T-helper 2 cell treated with Interferon-gamma antibody and Interleukin-4, amounts not matched to agents 100 ng/mL and 5 ng/mL, for 36 hours (primary cell): ENCODE measurements around the gene CCSER1. TPM values are rescaled to one million over a fixed set of nuclear protein-coding genes. Genes with fewer than 3 reads are reported as not detected.
"Not testable (repeated sequence)": the region's sequence is repeated elsewhere in the genome, so short reads cannot be mapped to it uniquely, and the experiment has no call there.

Source experiments
- intact Hi-C: fragments of 100-400 bp; cut with micrococcal nuclease; formaldehyde crosslinking; loops from one replicate; pipeline ENCODE4 v1.15.1; 2023
- total RNA-seq: library from RNA; stranded (reverse); gene quantifications from 2 replicates; pipeline ENCODE4 v1.2.3, GENCODE V29; 2022

The CCSER1 gene
- total RNA-seq, 1 donor from 2014 or later, result not detected

DNA sequence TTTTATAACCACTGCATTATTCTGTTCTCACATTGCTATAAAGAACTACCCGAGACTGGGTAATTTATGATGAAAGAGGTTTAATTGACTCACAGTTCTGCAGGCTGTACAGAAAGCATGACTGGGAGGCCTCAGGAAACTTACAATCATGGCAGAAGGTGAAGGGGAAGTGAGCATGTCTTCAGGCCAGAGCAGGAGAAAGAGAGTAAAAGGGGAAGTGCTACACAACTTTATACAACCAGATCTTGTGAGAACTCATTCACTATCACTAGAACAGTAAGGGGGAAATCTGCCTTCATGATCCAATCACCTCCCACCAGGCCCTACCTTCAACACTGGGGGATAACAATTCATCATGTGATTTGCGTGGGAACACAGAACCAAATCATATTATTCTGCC lies 1199.0 kb downstream of the CCSER1 start:
- intact Hi-C loops, result not testable (repeated sequence)

DNA sequence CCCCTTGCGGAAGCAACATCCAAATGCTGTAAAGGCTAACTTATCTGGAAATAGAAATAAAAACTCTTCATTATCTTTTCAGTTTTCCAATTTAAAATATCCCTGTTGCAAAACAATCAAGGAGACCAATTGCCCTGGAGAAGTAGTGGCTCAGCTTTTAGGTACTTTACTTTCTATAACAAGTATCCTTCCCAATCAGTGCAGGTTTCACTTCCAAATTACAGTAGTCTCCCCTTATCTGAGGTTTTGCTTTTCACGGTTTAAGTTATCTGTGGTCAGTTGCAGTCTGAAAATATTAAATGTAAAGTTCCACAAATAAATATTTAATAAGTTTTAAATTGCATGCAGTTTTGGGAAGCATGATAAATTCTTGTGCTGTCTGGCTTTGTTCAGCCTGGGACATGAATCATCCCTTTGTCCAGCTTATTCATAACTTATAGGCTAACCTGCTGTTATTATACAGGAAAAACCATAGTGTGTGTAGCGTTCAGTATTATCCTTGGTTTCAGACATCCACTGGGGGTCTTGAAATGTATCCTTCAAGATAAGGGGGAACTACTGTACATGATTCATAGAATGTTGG lies 1203.5 kb downstream of the CCSER1 start:
- intact Hi-C loops, result no loop called here

DNA sequence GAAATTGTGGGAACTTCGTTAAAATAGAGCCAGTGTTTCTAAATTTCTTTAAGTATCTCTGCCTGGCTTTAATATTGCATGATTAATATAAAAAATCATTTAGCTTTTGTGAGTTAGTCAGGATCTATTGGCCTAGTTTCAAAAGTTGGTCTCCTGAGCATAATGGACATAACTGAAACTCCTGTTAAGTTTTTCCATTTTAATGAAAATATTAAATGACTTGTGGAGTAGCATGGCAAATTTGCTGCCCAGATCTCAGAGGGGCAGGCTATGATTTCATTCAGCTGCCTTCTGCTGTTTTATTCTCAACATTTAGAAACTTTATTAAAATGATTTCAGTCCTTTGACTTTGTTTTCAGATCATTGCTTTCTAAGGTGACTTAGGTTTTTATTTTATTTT lies 1213.6 kb downstream of the CCSER1 start:
- intact Hi-C loops, result no loop called here

DNA sequence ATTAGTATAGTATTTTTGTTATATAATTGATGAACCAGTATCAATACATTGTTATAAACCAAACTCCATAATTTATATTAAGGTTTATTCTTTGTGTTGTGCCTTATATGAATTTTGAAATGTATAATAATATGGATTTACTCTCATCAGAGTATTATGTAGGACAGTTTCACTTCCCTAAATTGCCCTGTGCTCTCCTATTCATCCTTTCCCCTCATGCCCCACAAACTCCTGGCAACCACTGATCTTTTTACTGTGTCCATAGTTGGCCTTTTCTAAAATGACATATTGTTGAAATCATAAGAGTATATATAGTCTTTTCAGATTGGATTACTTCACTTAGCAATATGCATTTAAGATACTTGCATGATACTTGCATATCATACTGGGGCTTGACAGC lies 1218.4 kb downstream of the CCSER1 start:
- intact Hi-C loops, result no loop called here

DNA sequence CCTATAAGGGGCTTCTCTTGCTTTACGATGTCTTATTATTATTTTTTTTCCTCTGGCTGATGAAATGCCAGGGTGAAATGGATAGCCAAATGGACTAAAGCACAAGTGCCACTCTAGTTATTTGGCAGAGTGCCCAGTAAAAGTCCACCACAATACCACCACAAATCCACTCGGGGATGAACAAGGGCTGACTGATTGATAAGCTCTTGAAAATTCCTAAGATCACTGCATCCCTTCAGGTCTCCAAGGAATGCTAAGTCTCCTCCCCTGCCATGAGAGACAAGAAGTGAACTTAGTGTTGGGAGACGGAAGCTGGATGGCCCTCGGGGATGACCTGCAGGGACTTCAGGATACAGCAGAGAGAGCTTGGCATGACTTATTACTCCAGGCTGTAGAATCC lies 1229.3 kb downstream of the CCSER1 start:
- intact Hi-C loops, result not testable (repeated sequence)

DNA sequence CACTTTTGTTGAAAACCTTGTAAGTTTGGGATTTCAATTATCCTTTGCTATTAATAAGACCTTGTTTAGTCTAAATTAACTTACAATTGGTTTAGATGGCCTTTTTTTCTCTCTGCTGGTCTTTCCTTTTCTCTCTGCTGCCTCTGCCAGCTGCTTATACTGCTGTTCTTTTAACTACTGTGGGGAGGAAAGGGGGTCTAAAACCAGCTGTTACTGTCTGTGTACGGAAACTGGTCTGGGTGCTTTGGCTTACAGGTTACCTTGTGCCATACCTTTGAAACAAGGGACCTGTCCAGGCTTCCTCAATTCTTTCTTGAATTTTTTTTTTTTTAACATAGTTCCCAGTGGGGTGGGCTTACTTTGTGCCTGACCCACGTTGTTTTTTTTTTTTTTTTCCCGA lies 1230.8 kb downstream of the CCSER1 start:
- intact Hi-C loops, result not testable (repeated sequence)

DNA sequence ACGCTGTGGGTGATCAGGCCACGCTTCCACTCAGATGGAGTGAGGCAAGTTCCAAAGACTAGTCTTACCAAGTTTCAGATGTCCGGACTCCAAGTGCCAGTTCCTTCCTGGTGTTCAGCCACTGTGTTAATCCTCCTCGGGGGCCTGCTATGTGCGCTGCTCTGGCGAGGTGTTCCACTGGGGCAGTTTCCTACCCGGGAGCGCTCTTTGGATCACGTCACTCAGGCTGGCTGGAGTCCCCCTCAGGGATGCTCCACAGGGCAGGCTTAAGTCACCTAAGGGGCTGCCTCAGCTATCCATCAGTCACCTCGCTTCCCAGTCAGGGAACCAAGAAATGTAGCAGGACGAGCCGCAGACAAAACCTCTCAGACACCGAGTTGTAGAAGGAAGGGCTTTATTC lies 1231.4 kb downstream of the CCSER1 start:
- intact Hi-C loops, result not testable (repeated sequence)

DNA sequence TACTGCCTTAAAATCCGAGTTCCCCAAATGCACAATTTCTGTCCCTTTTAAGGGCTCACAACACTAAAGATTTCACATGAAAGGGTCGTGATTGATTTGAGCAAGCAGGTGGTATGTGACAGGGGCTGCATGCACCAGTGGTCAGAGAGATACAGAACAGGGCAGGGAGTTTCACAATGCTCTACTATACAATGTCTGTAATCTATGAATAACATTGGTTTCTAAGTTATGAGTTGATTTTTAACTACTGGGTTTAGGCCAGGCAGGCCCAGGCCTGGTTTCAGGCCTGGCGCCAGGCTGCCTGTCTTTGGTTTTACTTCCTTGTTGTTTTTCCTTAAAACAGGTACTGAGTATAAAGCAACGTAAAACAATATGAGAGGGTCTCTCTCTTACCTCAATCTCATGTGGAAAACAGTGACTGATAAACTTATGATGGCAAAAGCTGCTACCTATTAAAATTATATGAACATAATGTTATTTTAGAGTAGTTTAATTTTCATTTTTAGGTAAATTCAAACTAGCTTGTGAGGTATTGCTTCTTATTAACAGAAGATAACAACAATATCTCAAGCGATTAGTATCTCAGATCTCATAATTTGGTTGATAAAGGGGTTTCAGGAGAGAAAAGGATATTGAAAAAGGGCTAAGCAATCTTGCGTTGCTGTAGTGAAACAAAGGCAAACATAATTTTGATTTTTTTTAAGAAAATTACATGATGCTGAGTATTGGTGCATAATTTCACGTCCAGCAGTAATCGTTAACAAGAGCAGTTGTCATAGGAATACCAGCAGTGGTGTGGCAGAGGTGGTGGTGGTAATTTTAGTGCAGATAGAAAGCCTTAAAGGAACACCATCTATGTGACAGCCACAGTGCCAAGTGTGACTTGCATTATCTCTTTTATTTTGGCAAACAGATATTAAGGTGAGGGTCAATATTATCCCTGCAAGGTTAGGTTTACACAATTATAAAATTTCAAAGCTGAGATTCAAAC lies 1232.1 kb downstream of the CCSER1 start:
- intact Hi-C loops, result no loop called here

DNA sequence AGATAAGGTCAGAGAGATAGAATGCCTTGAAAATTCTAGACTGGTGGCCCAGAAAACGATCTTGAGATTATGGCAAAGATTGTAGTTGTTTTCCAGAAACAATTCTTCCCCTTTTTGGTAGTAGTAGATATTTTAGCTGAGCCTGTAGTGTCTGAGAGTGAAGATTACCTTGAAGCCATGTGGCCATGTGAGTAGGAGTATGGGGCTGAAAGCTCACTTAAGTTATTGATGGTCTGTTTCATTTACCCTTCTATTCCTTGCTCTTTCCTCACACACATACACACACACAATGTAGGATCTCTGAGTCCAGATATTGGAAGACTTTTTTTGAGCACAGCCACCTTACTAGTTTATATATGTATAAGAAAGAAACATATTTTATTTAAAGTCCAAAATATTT lies 1234.9 kb downstream of the CCSER1 start:
- intact Hi-C loops, result no loop called here

DNA sequence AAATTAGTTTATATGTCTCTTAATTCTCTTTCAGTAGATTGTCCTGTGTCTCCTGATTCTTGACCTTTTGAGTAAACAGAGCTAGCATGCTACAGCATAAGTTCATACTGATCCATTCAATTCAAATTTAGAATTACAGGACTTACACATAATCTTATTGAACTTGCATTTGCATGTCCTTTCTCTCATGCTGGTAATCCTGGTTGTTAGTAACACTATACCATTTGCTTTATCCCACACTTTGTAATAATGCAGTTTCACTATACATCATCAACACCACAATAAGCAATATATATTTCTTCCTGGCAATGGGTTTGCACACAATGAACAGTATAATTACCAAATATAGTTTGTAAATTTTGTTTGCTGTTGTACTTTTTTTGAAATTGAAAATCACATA lies 1239.4 kb downstream of the CCSER1 start:
- intact Hi-C loops, result no loop called here

DNA sequence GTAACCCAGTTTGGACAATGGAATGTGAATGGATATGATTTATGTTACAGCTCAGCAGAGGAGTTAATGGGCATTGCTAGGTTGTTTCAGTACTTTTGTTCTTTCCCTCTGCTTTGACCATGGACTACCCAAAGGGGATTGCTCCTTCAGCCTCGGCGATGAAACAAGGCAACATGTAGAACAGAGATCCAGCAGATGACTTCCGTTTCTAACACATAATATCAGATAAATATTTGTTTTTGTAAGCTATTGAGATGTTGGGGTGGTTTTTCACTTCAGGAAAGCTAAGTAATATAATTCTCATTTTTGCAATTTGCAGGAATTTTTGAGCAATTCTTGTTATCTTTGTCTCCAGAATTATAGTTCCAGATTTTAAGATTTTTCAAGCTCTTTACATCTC lies 1241.9 kb downstream of the CCSER1 start:
- intact Hi-C loops, result no loop called here

DNA sequence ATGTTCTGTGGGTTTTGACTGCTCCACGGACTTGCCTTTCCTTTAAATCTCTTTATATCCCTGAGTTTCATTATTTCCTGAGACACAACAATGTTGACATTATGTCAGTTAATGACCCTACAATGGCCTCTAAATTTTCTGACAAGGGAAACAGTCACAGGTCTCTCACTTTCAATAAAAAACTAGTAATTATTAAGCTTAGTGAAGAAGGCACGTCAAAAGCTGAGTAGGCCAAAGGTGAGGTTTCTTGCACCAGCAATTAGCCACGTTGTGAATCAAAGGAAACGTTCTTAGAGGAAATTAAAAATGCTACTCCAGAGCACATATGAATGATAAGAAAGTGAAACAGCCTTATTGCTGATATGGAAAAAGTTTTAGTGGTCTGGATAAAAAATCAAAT lies 1246.4 kb downstream of the CCSER1 start:
- intact Hi-C loops, result no loop called here

DNA sequence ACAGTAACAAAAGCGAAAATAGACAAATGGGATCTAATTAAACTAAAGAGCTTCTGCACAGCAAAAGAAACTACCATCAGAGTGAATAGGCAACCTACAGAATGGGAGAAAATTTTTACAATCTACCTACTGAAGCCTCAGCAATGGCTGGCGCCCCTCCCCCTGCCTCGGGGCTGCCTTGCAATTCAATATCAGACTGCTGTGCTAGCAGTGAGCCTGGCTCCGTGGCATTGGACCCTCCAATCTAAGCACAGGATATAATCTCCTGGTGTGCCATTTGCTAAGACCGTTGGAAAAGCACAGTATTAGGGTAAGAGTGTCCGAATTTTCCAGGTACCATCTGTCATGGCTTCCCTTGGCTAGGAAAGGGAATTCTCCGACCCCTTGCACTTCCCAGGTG lies 1278.2 kb downstream of the CCSER1 start:
- intact Hi-C loops, result not testable (repeated sequence)

DNA sequence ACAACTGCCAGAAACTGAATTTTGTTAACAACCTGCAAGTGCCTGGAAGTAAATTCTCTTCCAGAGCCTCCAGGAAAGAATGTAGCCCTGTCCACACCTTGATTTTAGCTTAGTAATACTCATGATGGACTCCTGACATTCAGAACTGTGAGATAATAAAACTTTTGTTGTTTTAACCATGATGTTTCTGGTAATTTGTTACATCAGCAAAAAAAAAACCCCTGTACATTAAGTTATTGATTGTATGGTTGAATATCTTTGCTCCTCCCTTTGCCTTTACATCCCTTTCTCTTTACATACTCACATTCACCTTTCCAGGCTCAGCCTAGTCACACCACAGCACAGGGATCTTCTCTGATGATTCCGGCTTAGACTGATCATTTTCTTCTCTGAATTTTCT lies 1294.8 kb downstream of the CCSER1 start:
- intact Hi-C loops, result no loop called here

DNA sequence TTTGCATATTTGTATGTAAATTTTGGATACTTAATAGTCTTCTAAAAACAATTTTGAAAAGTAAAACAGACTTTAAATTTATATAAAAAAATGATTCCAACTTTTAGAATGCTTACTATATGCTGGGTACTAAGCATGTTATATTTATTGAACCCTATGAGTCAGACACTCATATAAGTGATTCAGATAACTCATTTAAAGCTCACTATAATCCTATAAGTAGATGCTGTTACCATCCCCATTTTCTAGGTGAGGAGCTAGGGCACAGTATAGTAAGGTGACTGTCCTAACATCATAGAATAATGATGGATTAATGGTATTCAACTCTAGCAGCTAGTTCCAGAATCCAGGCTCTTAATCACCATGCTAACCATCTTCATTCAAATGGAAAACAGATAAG lies 1299.5 kb downstream of the CCSER1 start:
- intact Hi-C loops, result no loop called here

DNA sequence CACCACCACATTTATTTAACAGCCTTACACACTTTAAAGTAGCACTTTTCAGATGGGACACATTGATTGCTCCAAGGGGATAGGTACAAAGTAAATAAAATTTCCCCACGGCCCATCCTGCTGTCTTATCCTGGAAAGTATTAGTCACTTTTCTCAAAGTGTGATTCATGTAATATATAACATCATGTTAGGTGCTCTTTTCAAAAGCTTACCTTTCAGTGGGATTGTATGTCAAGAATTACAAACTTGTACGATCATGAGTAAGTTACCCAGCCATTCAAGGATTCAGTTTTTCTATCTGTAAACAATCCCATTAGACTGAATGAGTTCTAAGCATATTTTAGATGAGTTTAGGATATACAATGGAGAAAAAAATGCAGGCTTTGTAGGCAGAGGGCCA lies 1300.0 kb downstream of the CCSER1 start:
- intact Hi-C loops, result no loop called here

DNA sequence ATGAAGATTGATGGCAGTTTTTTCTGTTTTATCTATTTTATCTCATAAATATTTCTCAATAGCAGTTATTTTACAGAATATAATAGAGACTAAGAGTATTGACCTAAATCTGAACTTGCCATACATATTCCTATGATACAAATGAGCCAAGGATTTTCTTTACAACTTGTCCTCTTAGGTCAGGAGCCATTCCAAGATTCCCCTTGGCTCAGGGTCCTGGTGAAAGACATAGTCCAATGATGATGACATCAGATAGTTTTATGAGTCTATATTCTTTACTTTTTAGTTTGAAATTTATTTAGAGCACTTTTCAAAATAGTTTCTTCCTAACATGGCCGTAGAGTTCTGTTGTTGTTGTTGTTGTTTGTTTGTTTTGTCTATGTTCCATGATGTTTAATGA lies 1307.4 kb downstream of the CCSER1 start:
- intact Hi-C loops, result no loop called here

DNA sequence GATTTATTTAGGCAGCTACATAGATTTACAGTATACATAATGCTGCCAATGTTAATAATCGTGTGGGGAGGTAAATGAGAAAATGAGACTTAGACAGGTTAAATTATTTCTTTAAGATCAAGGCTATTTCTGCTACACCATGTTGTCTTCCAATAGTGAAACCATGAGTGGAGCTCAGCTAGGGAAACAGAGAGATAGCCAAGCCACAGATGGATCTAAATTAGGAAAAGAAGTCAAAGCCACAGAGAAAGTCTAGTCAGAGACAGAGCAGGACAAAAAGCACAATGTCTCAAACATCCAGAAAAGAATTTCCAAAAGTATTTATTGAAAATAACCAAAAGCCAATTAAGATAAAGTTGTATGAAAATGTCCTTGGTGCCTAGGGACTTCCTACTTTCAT lies 1309.4 kb downstream of the CCSER1 start:
- intact Hi-C loops, result no loop called here

DNA sequence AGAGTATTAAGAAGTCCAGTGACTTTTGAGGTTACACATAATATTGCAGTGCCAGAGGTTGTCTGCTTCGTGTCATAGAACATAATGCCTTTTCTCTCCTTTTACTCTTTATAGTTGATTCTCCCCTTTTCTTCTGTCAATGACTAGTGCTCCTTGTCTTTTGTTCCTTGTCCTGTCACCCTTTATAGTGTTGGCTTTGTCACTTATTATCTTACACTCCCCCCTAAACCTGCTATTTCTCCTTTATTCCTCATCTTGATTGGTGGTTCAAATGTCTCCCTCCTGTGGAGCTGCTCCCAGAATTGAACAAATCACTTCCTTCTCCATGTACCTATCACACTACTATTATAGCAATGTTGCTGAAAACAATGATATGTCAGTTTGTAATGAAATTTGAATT lies 1320.0 kb downstream of the CCSER1 start:
- intact Hi-C loops, result no loop called here

DNA sequence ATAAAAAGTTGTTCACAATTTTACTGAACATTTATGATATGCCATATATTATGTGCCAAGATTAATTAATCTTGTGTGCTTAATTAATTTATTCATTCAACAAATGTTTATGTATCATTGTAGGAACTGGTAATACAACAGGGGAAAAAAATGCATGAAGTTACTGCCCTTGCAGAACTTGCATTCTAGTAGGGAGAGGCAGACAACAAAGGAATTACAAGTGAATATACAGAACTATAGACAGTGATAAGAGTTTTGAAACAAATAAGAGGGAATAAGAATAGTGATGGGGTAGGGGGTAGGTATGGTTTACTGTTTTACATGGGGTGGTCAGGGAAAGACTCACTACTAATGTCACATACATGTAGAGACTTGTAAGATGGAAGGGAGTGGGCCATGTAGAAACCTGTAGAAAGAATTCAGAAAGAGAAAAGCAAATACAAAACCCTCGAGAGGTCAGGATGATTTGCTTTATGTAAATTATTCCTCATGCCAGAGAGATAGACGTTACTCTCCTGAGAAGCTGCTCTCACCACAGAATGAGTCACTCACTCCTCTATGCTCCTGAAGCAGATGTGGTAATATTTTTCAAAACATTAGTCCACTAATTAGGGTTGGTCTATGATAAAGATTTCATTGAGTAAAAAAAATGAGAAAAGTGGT lies 1321.6 kb downstream of the CCSER1 start:
- intact Hi-C loops, result no loop called here

DNA sequence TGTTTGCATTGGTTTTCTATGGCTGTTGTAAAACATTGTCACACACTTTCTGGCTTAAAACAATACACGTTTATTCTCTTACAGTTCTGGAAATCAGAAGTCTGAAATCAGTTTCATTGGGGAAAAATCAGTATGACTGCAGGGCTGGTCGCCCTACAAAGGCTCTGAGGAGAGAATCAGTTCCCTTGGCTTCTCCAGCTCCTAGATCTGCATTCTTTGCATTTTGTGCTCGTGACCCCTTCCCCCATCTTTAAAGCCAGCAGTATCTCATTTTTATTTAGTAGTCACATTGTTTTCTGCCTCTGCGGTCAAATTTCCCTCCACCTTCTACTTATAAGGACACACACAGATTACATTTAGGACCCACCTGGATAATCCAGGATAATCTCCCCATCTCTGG lies 1326.9 kb downstream of the CCSER1 start:
- intact Hi-C loops, result no loop called here

DNA sequence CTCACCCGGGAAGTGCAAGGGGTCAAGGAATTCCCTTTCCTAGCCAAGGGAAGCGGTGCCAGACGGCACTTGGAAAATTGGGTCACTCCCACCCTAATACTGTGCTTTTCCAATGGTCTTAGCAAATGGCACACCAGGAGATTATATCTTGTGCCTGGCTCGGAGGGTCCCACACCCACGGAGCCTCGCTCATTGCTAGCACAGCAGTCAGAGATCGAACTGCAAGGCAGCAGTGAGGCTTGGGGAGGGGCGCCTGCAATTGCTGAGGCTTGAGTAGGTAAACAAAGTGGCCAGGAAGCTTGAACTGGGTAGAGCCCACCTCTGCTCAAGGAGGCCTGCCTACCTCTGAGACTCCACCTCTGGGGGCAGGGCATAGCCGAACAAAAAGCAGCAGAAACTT lies 1335.4 kb downstream of the CCSER1 start:
- intact Hi-C loops, result not testable (repeated sequence)
